Smooth muscle cell (in vitro differentiated cells): ENCODE measurements around the gene LAPTM5. TPM values are rescaled to one million over a fixed set of nuclear protein-coding genes. Genes with fewer than 3 reads are reported as not detected.

Source experiments
- DNase-seq: peaks from one replicate; lab custom pipeline; 2025; ENCODE audit not compliant: unreplicated experiment; lab: John Stamatoyannopoulos, UW
- H2AFZ ChIP-seq: fragments of 200-600 bp; sonication (generic); 2 replicates; pipeline ENCODE4 v1.6.0; 2016; ENCODE audit warnings: antibody characterized with exemption, low read depth, mild to moderate bottlenecking
- H3F3A ChIP-seq: fragments of 200-600 bp; sonication (generic); 2 replicates; pipeline ENCODE4 v1.6.0; 2017; ENCODE audit warnings: antibody characterized with exemption, low read depth
- H3K27ac ChIP-seq: fragments of 200-600 bp; sonication (generic); 2 replicates; pipeline ENCODE4 v1.5.1; 2016; ENCODE audit warnings: low read depth, mild to moderate bottlenecking
- H3K27me3 ChIP-seq: fragments of 200-600 bp; sonication (generic); 2 replicates; pipeline ENCODE4 v1.6.1; 2016; ENCODE audit warnings: low read depth, mild to moderate bottlenecking
- H3K36me3 ChIP-seq: fragments of 200-600 bp; sonication (generic); 2 replicates; pipeline ENCODE4 v1.5.1; 2016; ENCODE audit warnings: low read depth
- H3K4me1 ChIP-seq: fragments of 200-600 bp; sonication (generic); 2 replicates; pipeline ENCODE4 v1.5.1; 2016; ENCODE audit warnings: low read depth
- H3K4me2 ChIP-seq: fragments of 200-600 bp; sonication (generic); 2 replicates; pipeline ENCODE4 v1.6.0; 2016; ENCODE audit warnings: mild to moderate bottlenecking
- H3K4me3 ChIP-seq: fragments of 200-600 bp; sonication (generic); 2 replicates; pipeline ENCODE4 v1.5.1; 2016; ENCODE audit warnings: mild to moderate bottlenecking
- H3K79me2 ChIP-seq: fragments of 200-600 bp; sonication (generic); 2 replicates; pipeline ENCODE4 v1.6.0; 2016; ENCODE audit warnings: low read depth, mild to moderate bottlenecking
- H3K9ac ChIP-seq: fragments of 200-600 bp; sonication (generic); 2 replicates; pipeline ENCODE4 v1.6.0; 2016; ENCODE audit warnings: low read depth
- H3K9me3 ChIP-seq: fragments of 200-600 bp; sonication (generic); replicated peaks from 2 replicates; pipeline ENCODE4 v1.5.1; 2016; ENCODE audit warnings: low read depth
- H4K20me1 ChIP-seq: fragments of 200-600 bp; sonication (generic); 2 replicates; pipeline ENCODE4 v1.6.0; 2016; ENCODE audit warnings: low read depth
- WGBS: methylation state at CpG from one replicate; pipeline ENCODE4 v1.1.7; 2016; ENCODE audit warnings: low lambda C conversion rate; 5-methylcytosine and 5-hydroxymethylcytosine counted together
- polyA plus RNA-seq: library from polyadenylated mRNA; unstranded; fragments of >200 nt; fragmentation: Nextera tagmentation; extraction: Ambion mirVana; gene quantifications from 2 replicates; pipeline ENCODE4 v1.2.1, GENCODE V29; 2016
- total RNA-seq: library from RNA; depleted of rRNA; stranded (reverse); fragments of >200 nt; gene quantifications from 2 replicates; pipeline ENCODE4 v1.2.3, GENCODE V29; 2014
- TF ChIP-seq, protein P1 (sequence below): fragments of 200-600 bp; sonication (generic); IDR thresholded peaks from 2 replicates; pipeline ENCODE4 v1.5.1; 2017; ENCODE audit warnings: borderline replicate concordance, mild to moderate bottlenecking, antibody characterized with exemption; ENCODE audit not compliant: insufficient read depth, poor library complexity, severe bottlenecking

LAPTM5 gene
- total and polyA plus RNA-seq, 2 experiments from 2014 or later = 0.63 to 1.4 TPM

DNA sequence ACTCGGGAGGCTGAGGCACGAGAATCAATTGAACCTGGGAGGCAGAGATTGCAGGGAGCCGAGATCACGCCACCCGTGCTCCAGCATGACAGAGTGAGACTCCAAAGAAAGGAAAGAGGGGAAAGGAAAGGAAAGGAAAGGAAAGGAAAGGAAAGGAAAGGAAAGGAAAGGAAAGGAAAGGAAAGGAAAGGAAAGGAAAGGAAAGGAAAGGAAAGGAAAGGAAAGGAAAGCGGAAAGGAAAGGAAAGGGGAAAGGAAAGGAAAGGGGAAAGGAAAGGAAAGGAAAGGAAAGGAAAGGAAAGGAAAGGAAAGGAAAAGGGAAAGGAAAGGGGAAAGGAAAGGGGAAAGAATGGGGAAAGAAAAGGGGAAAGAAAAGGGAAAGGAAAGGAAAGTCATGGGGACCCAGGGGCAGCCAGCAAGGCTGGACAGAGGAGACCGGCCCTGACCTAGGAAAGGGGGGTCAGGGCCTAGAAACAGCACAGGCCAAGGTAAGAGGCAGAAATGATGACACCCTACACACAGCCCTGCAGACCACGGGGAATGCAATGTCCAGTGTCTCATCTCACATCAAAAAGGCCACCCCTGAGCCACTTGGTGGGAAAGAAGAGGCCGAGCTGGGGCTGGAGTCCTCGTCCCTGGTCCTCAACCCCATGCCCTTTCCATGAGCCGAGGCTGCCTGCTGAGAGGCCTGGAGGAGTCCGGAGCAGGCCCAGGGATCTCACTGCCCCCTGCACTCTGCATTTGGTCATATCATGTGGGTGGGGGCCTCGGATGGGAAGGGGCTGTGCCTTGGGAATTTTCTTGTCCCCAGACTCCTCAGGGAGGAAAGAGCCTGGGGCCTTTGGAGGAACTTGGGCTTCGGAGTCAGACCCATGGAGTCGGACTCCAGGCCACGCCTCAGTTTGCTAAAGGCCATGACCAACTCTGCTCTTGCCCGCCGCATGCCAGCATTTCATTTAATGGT lies 18.8 kb upstream of the LAPTM5 start:
- WGBS = 96% methylated on average over 17 of the region's 18 CpGs
- Histone ChIP-seq H3K4me1 (no peaks in the 10 kb centered on the region), H3K79me2 (no peaks in the 10 kb centered on the region), H3K9me3 (no peaks in the 10 kb centered on the region), H4K20me1 (no peaks in the 10 kb centered on the region), H3K4me2 (no peak overlapping the region), H2AFZ (no peak overlapping the region), H3K27me3 (no peaks in the 10 kb centered on the region), H3F3A (no peaks in the 10 kb centered on the region), H3K9ac (no peak overlapping the region), H3K36me3 (no peaks in the 10 kb centered on the region), H3K4me3 (no peak overlapping the region), H3K27ac (no peak overlapping the region)
- TF ChIP-seq, protein P1, sequence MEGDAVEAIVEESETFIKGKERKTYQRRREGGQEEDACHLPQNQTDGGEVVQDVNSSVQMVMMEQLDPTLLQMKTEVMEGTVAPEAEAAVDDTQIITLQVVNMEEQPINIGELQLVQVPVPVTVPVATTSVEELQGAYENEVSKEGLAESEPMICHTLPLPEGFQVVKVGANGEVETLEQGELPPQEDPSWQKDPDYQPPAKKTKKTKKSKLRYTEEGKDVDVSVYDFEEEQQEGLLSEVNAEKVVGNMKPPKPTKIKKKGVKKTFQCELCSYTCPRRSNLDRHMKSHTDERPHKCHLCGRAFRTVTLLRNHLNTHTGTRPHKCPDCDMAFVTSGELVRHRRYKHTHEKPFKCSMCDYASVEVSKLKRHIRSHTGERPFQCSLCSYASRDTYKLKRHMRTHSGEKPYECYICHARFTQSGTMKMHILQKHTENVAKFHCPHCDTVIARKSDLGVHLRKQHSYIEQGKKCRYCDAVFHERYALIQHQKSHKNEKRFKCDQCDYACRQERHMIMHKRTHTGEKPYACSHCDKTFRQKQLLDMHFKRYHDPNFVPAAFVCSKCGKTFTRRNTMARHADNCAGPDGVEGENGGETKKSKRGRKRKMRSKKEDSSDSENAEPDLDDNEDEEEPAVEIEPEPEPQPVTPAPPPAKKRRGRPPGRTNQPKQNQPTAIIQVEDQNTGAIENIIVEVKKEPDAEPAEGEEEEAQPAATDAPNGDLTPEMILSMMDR = no peak
- DNase-seq = no peak

DNA sequence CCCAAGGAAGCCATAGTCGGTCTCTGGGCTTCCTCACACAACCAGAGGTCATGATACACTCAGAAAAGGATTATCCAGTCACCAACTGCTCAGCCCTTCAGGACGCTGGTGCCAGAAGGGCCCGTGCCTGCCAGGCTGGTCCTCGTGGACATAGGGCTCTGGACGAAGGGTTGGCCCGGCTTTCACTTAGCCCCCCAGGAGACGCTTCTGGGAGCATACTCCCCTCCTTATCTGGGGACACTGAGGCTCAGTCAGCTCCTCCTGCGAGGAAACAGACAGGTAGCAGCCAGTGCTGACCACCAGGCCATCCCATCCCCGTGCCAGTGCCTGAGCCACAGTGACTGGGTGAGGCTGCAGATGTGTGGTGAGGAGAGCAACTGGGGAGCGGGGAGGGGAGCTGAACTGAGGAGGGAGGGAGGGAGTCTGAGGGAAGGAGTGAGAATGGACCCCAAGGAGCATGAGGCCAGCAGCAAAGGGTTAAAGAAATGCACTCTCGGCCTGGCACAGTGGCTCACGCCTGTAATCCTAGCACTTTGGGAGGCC lies 17.9 kb upstream of the LAPTM5 start:
- Histone ChIP-seq H3K4me1 (no peaks in the 10 kb centered on the region), H3K9me3 (no peaks in the 10 kb centered on the region), H2AFZ (no peak overlapping the region), H3K9ac (no peak overlapping the region), H3K36me3 (no peaks in the 10 kb centered on the region), H4K20me1 (no peaks in the 10 kb centered on the region), H3F3A (no peaks in the 10 kb centered on the region), H3K79me2 (no peaks in the 10 kb centered on the region), H3K4me2 (no peak overlapping the region), H3K27me3 (no peaks in the 10 kb centered on the region), H3K4me3 (no peak overlapping the region), H3K27ac (no peak overlapping the region)
- 75% methylated on average over 12 of the region's 12 CpGs for WGBS
- no peak for DNase-seq
- TF ChIP-seq, protein P1 = no peak

DNA sequence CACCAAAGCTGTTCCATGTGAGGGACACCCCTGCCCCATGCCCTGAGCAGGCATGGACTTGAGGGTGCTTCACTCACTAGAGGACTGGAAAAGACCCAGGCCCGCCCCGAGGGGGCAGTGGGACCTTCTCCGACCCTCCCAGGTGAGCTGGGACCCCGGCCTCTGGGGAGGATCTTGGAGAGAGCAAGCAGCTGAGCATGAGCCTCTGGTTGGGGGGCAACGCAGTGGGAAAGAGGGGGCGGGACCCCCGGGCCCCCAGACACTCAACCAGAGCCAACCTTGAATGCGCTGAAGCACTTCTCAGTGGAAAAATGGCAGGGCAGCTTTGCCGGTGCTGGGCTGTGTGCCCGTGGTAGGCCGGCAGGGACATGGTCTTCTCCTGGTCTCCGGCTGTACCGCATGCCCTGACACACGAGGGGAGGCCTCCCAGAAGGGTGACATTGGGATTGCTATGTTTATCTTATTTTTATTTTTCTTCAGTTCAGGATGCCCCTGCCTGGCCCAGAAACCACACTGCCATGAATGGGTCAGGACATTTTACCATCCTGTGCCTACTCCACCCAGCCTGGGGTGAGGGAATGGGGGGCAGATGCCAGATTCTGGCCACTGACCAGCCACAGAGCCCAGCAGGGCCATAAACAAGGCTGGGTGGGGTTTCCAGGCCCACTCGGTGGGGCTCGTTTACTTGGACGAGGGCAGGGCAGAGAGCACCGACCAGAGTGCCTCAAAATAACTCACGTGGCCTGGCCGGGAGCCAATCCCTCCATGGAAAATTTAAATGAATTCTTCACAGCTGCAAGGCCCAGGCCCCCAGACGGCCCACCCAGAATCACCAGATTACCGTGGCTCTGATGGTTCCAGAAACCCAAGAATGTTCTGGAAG lies 17.2 kb upstream of the LAPTM5 start:
- no peak overlapping the region for H3K4me3 ChIP-seq
- H3K27ac ChIP-seq = no peak overlapping the region
- no peak overlapping the region for H2AFZ ChIP-seq
- H3K4me2 ChIP-seq = no peak overlapping the region
- H3K27me3 ChIP-seq = no peaks in the 10 kb centered on the region
- TF ChIP-seq, protein P1 = no peak
- DNase-seq = no peak
- no peaks in the 10 kb centered on the region for H3K79me2 ChIP-seq
- H3F3A ChIP-seq = no peaks in the 10 kb centered on the region
- no peaks in the 10 kb centered on the region for H3K36me3 ChIP-seq
- H3K4me1 ChIP-seq = no peaks in the 10 kb centered on the region
- H3K9ac ChIP-seq = no peak overlapping the region
- H3K9me3 ChIP-seq = no peaks in the 10 kb centered on the region
- H4K20me1 ChIP-seq = no peaks in the 10 kb centered on the region
- WGBS = 76% methylated on average over 22 of the region's 22 CpGs
